A673 (cell line): ENCODE data around the gene XRCC4.
"Not testable (repeated sequence)": the region's sequence is repeated elsewhere in the genome, so short reads cannot be mapped to it uniquely, and the experiment has no call there.

ENCODE experiments used
- EZH2 ChIP-seq: fragments of 200-600 bp; sonication (generic); IDR thresholded peaks from 2 replicates; pipeline ENCODE4 v1.6.1; 2017; ENCODE audit warnings: borderline replicate concordance, low read depth, mild to moderate bottlenecking, mixed read lengths, antibody characterized with exemption, low read length; ENCODE audit not compliant: poor library complexity, severe bottlenecking
- TF ChIP-seq, protein P1 (sequence below): fragments of 300-800, 200-600 bp; sonication (generic); conservative IDR thresholded peaks from 2 replicates; pipeline ENCODE4 v1.5.1; 2017; ENCODE audit warnings: low read depth, mild to moderate bottlenecking, antibody characterized with exemption, low read length, moderate library complexity, mixed read lengths

DNA sequence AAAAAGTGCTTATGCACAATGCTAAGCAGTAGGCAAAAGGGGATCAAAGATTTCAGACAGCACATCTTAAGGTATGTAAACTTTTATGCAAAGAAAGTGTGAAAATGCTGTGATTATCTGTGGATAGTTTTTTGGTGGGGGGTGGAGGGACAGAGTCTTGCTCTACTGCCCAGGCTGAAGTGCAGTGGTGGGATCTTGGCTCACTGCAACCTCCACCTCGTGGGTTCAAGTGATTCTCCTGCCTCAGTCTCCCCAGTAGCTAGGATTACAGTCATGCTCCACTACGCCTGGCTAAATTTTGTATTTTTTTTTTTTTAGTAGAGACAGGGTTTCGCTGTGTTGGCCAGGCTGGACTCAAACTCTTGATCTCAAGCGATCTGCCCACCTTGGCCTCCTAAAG, 10.0 kb upstream of the XRCC4 start:
- TF ChIP-seq, protein P1, sequence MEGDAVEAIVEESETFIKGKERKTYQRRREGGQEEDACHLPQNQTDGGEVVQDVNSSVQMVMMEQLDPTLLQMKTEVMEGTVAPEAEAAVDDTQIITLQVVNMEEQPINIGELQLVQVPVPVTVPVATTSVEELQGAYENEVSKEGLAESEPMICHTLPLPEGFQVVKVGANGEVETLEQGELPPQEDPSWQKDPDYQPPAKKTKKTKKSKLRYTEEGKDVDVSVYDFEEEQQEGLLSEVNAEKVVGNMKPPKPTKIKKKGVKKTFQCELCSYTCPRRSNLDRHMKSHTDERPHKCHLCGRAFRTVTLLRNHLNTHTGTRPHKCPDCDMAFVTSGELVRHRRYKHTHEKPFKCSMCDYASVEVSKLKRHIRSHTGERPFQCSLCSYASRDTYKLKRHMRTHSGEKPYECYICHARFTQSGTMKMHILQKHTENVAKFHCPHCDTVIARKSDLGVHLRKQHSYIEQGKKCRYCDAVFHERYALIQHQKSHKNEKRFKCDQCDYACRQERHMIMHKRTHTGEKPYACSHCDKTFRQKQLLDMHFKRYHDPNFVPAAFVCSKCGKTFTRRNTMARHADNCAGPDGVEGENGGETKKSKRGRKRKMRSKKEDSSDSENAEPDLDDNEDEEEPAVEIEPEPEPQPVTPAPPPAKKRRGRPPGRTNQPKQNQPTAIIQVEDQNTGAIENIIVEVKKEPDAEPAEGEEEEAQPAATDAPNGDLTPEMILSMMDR = not testable (repeated sequence)
- TF ChIP-seq EZH2 = not testable (repeated sequence)
